Thyroid gland (tissue), 4 donors: Measurements from ENCODE around the gene SERPINA4.

ENCODE experiments used
- CTCF ChIP-seq, 6 experiments: fragments of 200-600 bp in 3 of 6; fragments of 450-650 bp in 3 of 6; sonication (generic) in 3 of 6; IDR thresholded peaks; one replicate each; pipeline ENCODE4 v1.5.1; 2016 to 2019; ENCODE audit warnings: antibody characterized with exemption in 6 of 6, mild to moderate bottlenecking in 2 of 6, inconsistent platforms in 1 of 6, moderate library complexity in 1 of 6
- POLR2A ChIP-seq, 2 donors: fragments of 450-650 bp; IDR thresholded peaks; one replicate each; pipeline ENCODE4 v1.6.1; 2017; ENCODE audit warnings: antibody characterized with exemption in 2 of 2, mild to moderate bottlenecking in 2 of 2, moderate library complexity in 1 of 2

- TF ChIP-seq CTCF (IDR thresholded peaks at IDR 0.05) (no peak), POLR2A (IDR thresholded peaks at IDR 0.05) (no peak)
Measured at GRCh38 chr14:94578712-94579111, 17.5 kb downstream of the SERPINA4 start.
